ENCODE measurements around the gene LPO. TPM values are rescaled to one million over a fixed set of nuclear protein-coding genes. Genes with fewer than 3 reads are reported as not detected.

The LPO gene
- total RNA-seq, 1 experiment from 2014 or later = not detected

DNA sequence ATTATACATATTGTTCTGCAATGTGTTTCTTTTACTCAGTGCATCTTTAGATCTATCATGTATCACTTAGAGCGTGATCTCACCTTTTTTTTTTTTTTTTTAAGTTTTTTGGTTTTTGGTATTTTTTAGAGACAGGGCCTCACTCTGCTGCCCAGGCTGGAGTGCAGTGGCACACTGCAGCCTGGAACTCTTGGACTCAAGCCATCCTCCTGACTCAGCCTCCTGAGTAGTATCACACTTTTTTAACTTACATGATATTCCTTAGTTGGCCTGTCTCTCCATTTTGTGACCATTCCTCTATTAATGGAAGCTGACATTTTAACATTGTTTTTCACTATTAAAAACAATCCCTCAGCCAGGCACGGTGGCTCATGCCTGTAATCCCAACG, 47.0 kb downstream of the LPO start:
- no peaks in the 10 kb centered on the region for H3K36me3 ChIP-seq (ENCODE audit: control insufficient read depth, insufficient read depth, low read length)
- H3K4me1 ChIP-seq (ENCODE audit: control insufficient read depth, insufficient read depth, low read length) = no peaks in the 10 kb centered on the region
- H3K27me3 ChIP-seq (ENCODE audit: control insufficient read depth, insufficient read depth, low read length) = peaks cover 6% of the 10 kb centered on the region; the same call in 1 of the 2 replicates
- in situ Hi-C loops (cut with HindIII; ENCODE audit: low pct_unique_long_range_greater_than_20kb, low sequenced_read_pairs) (no loop called here), intact Hi-C loops (cut with micrococcal nuclease; ENCODE audit: unreplicated experiment) (no loop called here)
- no peak overlapping the region for H3K4me3 ChIP-seq (ENCODE audit: low read depth in 2 of 2, low read length in 2 of 2)
- no peak for DNase-seq (ENCODE audit: low read depth, low spot score)
- CTCF ChIA-PET = no interaction called here
- ATAC-seq = no peak
- H3K27ac ChIP-seq (ENCODE audit: low read length) = no peak overlapping the region
- TF ChIP-seq, protein P1, sequence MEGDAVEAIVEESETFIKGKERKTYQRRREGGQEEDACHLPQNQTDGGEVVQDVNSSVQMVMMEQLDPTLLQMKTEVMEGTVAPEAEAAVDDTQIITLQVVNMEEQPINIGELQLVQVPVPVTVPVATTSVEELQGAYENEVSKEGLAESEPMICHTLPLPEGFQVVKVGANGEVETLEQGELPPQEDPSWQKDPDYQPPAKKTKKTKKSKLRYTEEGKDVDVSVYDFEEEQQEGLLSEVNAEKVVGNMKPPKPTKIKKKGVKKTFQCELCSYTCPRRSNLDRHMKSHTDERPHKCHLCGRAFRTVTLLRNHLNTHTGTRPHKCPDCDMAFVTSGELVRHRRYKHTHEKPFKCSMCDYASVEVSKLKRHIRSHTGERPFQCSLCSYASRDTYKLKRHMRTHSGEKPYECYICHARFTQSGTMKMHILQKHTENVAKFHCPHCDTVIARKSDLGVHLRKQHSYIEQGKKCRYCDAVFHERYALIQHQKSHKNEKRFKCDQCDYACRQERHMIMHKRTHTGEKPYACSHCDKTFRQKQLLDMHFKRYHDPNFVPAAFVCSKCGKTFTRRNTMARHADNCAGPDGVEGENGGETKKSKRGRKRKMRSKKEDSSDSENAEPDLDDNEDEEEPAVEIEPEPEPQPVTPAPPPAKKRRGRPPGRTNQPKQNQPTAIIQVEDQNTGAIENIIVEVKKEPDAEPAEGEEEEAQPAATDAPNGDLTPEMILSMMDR (IDR thresholded peaks at IDR 0.05) = no peak
- TF ChIP-seq SIN3A (IDR thresholded peaks at IDR 0.05; ENCODE audit: borderline replicate concordance, insufficient read depth, low read depth, low read length) (no peak), POLR2AphosphoS5 (IDR thresholded peaks at IDR 0.05; ENCODE audit: low read depth, low read length) (no peak), TCF7L2 (IDR thresholded peaks at IDR 0.05; ENCODE audit: low read depth, low read length) (no peak)
- TF ChIP-seq, protein P2, sequence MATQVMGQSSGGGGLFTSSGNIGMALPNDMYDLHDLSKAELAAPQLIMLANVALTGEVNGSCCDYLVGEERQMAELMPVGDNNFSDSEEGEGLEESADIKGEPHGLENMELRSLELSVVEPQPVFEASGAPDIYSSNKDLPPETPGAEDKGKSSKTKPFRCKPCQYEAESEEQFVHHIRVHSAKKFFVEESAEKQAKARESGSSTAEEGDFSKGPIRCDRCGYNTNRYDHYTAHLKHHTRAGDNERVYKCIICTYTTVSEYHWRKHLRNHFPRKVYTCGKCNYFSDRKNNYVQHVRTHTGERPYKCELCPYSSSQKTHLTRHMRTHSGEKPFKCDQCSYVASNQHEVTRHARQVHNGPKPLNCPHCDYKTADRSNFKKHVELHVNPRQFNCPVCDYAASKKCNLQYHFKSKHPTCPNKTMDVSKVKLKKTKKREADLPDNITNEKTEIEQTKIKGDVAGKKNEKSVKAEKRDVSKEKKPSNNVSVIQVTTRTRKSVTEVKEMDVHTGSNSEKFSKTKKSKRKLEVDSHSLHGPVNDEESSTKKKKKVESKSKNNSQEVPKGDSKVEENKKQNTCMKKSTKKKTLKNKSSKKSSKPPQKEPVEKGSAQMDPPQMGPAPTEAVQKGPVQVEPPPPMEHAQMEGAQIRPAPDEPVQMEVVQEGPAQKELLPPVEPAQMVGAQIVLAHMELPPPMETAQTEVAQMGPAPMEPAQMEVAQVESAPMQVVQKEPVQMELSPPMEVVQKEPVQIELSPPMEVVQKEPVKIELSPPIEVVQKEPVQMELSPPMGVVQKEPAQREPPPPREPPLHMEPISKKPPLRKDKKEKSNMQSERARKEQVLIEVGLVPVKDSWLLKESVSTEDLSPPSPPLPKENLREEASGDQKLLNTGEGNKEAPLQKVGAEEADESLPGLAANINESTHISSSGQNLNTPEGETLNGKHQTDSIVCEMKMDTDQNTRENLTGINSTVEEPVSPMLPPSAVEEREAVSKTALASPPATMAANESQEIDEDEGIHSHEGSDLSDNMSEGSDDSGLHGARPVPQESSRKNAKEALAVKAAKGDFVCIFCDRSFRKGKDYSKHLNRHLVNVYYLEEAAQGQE (IDR thresholded peaks at IDR 0.05; ENCODE audit: insufficient read depth in 1 of 2, low read depth in 2 of 2, low read length in 1 of 2) = no peak
- POLR2A ChIA-PET = no interaction called here
- no TSS peak for BruUV-seq (replicated peaks)
- H3K9me3 ChIP-seq (ENCODE audit: control insufficient read depth, insufficient read depth, low read depth, low read length) = no peaks in the 10 kb centered on the region

DNA sequence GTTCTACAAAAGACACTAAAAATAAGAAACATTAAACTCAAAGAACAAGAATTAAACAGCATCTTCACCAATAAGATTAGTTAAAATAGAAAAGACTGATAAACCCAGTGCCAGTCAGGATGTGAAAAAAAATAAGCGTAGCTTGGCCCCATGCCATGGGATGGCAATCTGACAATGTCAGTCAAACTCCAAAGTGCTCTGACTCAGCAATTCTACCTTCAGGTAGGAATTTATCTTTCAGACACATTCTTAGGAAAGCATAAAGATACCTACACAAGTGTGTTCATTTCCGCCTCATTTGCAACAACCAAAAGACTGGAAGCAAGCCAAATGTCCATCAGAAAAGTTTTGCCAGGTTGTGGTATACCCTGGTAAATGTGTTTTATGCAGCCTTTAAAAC, 51.5 kb downstream of the LPO start:
- no peak for TF ChIP-seq TCF7L2 (IDR thresholded peaks at IDR 0.05; ENCODE audit: low read depth, low read length)
- TF ChIP-seq SIN3A (IDR thresholded peaks at IDR 0.05; ENCODE audit: borderline replicate concordance, insufficient read depth, low read depth, low read length) = no peak
- TF ChIP-seq, protein P2 (IDR thresholded peaks at IDR 0.05; ENCODE audit: insufficient read depth in 1 of 2, low read depth in 2 of 2, low read length in 1 of 2) = no peak
- TF ChIP-seq, protein P1 (IDR thresholded peaks at IDR 0.05) = no peak
- no peak for TF ChIP-seq POLR2AphosphoS5 (IDR thresholded peaks at IDR 0.05; ENCODE audit: low read depth, low read length)
- ChIA-PET CTCF (no interaction called here), POLR2A (no interaction called here)
- BruUV-seq (replicated peaks) = no TSS peak
- DNase-seq (ENCODE audit: low read depth, low spot score) (no peak), ATAC-seq (no peak)
- Histone ChIP-seq H3K36me3 (ENCODE audit: control insufficient read depth, insufficient read depth, low read length) (no peaks in the 10 kb centered on the region), H3K27me3 (ENCODE audit: control insufficient read depth, insufficient read depth, low read length) (peaks cover 10% of the 10 kb centered on the region), H3K9me3 (ENCODE audit: control insufficient read depth, insufficient read depth, low read depth, low read length) (no peaks in the 10 kb centered on the region), H3K4me3 (ENCODE audit: low read depth in 2 of 2, low read length in 2 of 2) (no peak overlapping the region), H3K27ac (ENCODE audit: low read length) (no peak overlapping the region), H3K4me1 (ENCODE audit: control insufficient read depth, insufficient read depth, low read length) (no peaks in the 10 kb centered on the region)
- intact Hi-C loops (cut with micrococcal nuclease; ENCODE audit: unreplicated experiment) (no loop called here), in situ Hi-C loops (cut with HindIII; ENCODE audit: low pct_unique_long_range_greater_than_20kb, low sequenced_read_pairs) (no loop called here)

Measured in Panc1 (cell line).